DOHH2 (cell line): ENCODE measurements around the gene KNTC1.

Experiments
- CTCF ChIP-seq: fragments of 200-600 bp; sonication (generic); IDR thresholded peaks from one replicate; pipeline ENCODE4 v1.5.1; 2014; ENCODE audit warnings: antibody characterized with exemption, mild to moderate bottlenecking, low read depth, low read length; ENCODE audit not compliant: poor library complexity, severe bottlenecking
- EZH2phosphoT487 ChIP-seq: fragments of 200-600 bp; sonication (generic); IDR thresholded peaks from 2 replicates; pipeline ENCODE4 v1.6.1; 2017; ENCODE audit warnings: borderline replicate concordance, mild to moderate bottlenecking, antibody characterized with exemption, low read length, moderate library complexity, mixed read lengths

GRCh38 chr12:122523280-122523679, 3.8 kb upstream of the KNTC1 start:
- TF ChIP-seq CTCF (no peak), EZH2phosphoT487 (no peak)
